OCI-LY3 (cell line): ENCODE results near the gene ASIC2.

Experiments
- CTCF ChIP-seq: fragments of 200-600, 300-600 bp; sonication (generic); IDR thresholded peaks from 2 replicates; pipeline ENCODE4 v1.5.1; 2014; ENCODE audit warnings: antibody characterized with exemption, low read length, low read depth
- EZH2phosphoT487 ChIP-seq: fragments of 200-600 bp; shearing (Covaris generic); IDR thresholded peaks from 2 replicates; pipeline ENCODE4 v1.6.1; 2018; ENCODE audit warnings: antibody characterized with exemption, mixed run types, low read depth

GRCh38 chr17:33124871-33125551 lies 168.1 kb downstream of the ASIC2 start:
- TF ChIP-seq CTCF, result no peak
- no peak for TF ChIP-seq EZH2phosphoT487
